NCI-H1092 treated with DMSO at 0.1 percent for 48 hours (cell line): ENCODE measurements around the gene KIRREL3.
"Not testable (repeated sequence)": the region's sequence is repeated elsewhere in the genome, so short reads cannot be mapped to it uniquely, and the experiment has no call there.

Experiments
- DNase-seq: peaks from one replicate; lab custom pipeline; 2025; lab: John Stamatoyannopoulos, UW

The KIRREL3 gene

DNA sequence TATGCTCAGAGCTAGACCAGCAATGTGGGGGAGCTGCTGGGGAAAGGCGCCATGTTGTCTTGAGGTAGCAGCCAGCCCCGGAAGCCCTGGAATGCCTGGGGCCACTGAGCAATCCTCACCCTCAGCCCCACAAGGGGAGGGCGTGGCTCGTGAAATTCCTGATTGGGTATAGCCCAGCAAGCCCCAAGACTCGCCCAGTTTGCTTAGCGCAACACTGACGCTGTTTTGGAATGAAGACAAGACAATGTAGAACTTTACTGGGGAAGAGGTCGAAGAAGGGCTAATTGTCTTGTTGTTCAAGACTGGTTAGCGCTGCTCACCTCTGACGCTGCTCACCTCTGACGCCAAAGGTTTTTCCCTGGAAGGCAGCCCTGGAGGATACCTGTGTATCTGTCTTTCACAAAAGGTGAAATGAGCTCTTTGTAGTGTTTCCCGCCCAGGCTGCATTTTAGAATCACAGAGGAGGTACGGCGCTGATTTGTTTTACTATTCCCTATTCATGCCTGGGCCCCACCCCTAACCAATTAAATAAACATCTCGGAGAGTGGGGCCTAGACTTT lies 597.5 kb downstream of the KIRREL3 start:
- DNase-seq: no peak

DNA sequence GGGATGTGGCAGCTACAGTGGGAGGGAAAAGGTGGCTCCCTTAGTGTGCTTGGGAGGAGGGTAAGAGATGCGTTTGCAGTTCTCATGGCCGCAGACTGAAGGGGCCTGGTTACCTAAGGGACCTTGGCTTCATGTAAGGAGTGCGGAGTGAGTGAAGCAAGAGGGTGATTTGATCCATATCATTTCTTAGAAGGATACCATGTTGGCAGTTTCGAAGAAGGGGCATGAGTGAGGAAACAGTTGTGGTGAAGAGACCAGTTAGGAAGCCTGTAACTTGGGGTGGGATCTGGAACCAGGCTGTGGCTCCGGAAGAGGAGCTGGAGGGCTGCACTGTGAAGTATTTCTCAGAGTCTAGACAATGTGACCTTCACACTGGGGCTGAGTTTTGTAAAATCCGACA lies 600.1 kb downstream of the KIRREL3 start:
- no peak for DNase-seq

DNA sequence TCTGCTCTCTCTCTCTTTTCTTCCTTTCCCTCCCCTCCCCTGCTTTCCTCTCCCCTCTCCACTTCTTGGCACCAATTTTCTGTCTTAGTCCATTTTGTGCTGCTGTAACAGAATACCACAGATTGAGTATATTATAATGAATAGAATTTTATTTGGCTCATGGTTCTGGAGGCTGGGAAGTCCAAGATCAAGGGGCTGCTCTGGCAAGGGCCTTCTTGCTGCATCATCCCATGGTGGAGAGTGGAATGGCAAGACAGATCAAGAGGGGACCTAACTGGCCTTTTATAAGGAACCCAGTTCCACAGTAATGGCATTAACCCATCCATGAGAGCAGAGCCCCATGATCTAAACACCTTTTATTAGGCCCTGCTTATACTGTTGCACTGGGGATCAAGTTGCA lies 600.6 kb downstream of the KIRREL3 start:
- no peak for DNase-seq

DNA sequence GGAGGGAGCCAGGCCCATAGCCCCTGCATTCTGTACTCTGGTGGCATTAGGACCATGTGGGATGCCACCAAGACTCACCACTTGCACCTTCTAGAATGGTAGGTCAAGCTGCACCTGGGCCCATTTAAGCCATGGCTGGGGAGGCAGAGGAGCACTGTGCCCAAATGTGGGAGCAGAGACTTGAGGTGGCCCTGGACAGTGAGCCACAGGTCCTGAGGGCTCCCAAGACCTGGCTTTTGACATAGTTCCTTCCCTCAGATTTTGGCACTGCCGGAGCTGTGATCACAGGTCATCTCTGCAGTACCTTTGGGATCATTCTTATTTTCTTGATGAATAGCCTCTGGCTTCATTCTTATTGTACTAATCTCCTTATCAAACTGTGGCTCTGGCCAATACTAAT lies 601.8 kb downstream of the KIRREL3 start:
- no peak for DNase-seq

DNA sequence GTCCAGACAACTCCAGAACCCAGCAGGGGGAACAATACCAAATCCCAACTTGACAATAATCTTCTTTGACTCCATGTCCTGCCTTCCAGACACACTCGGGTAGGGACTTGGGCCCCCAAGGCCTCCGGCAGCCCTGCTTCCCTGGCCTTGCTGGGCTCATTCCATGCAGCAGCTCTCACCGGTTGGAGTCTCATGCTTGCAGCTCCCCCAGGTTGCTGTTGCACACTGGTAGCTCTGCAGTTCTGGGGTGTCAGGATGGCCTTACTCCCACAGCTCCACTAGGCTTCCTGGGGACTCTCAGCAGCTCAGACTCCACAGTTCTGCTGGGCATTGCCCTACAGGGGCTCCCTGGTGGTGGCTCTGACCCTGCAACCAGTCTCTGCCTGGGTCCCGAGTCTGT lies 602.3 kb downstream of the KIRREL3 start:
- no peak for DNase-seq

DNA sequence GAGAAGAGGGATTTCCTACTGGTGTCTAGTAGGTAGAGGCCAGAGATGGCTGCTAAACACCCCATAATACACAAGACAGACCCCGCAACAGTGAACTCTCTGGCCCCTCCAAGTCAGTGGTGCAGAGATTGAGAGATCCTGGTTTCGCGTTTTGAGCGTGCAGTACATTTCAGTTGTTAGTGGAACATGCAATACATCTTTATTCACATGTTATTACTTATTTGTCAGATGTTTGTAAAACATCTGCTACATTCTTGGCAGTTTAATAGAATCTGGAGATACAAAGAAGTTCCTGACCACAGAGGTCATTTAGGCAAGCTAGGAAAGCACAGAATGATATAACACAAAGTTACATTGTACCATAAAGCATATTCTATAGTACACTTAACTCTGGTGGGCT lies 603.6 kb downstream of the KIRREL3 start:
- no peak for DNase-seq

DNA sequence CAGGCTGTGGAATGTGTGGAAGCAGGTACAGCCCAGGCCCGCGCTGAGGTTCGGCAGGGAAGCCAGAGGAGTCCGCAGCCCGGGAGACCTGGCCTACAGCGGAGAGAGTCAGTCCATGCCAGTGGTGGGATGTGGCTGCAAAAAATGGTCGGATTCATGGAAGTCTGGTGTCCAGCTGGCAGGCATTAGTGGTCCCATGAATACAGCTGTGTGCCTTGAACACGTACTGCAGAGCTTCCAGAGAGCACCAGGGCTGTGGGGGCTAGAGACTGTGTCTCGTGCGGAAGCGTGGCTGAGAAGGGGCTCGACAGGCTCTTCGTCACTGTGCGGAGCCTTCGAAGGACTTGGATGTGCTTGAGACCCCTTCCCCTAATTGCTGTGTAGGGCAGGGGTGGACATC lies 604.3 kb downstream of the KIRREL3 start:
- not testable (repeated sequence) for DNase-seq

DNA sequence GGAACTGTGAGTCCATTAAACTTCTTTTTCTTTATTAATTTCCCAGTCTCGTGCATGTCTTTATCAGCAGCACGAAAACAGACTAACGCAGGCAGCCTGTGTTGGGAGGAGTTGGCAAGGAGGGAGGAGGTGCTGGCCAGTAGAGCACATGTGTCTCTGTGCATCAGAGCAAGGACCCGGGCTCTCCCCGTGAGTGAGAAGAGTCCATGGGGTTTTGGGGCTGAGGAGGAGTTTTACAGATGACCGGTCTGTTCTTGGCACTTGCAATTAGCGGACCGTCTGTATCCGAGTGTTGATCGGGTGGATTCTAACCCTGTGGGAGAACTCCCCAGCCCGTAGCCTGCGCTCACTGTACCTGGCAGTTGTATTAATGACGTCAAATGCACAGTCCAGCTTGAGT lies 604.8 kb downstream of the KIRREL3 start:
- not testable (repeated sequence) for DNase-seq

DNA sequence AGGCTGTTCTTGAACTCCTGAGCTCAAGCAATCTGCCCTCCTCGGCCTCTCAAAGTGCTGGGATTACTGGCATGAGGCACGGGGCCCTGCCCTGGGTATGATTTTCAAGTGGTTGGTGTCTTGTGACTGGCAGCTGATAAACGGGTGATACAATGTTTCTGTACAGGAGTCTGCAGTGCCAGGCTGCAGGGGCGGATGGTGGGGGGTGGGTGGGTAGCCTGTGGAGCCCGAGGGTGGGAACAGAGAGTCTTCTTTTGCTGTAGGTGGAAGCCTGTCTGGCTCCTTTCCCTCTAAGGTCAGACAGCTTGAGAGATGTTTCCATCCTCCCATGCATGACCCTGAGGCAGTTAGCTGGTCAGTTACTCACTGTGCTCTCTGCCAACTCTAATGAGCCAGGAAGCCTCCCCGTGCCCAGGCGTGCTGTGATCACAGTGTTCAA lies 605.9 kb downstream of the KIRREL3 start:
- not testable (repeated sequence) for DNase-seq

DNA sequence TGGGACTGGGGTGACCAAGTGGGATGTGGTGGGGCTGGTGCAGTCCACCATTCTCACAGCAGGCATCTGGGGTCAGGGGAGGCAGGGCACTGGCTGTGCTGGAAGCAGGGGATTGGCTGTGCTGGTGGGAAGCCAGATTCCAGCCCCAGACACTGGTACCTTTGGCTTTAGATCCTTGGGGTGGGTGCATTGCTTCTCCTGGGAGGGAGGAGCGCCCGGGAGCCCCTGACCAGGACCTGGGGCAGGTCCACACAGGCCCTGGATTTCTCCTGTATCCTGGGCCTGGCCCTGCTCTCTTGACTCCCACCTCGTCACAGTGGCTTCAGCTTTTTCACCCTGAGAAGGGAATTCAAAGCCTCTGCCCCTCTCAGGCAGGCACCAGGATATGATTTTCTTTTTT lies 606.5 kb downstream of the KIRREL3 start:
- DNase-seq: no peak

DNA sequence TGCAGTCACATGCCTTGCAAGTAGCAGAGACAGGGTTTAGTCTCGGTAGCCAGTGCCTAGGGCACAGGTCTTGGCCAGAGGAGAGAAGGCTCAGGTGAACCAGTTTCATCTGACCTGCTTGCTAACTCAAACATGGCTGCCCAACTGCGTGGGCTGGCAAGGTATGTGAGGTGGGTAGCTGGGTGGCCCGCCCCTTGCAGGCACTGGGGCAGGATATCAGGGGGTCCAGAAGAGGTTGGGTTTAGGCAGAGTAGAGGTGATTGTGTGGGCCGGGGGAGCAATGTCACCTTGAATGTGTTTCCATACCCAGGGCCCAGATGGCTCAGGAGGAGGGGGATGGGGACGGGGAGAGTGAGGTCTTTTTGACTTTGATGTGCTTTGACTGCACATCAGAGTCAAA lies 607.4 kb downstream of the KIRREL3 start:
- DNase-seq: no peak

DNA sequence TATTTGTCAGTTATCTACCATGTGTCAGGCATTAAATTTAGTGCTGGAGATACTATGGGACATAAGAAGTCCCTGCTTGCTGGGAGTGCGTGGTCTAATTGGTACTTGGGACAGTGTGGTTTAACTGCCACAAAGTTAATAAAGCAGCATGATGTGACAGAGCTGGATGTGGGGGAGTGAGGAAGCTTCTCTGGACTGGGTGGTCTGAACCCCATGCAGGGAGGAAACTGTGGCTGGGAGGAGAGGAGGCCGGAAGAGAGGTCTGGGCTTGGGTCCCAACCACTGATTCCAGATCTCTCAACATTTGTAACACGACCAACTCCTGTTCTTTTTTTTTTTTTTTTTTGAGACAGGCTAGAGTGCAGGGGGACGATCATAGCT lies 607.9 kb downstream of the KIRREL3 start:
- no peak for DNase-seq

DNA sequence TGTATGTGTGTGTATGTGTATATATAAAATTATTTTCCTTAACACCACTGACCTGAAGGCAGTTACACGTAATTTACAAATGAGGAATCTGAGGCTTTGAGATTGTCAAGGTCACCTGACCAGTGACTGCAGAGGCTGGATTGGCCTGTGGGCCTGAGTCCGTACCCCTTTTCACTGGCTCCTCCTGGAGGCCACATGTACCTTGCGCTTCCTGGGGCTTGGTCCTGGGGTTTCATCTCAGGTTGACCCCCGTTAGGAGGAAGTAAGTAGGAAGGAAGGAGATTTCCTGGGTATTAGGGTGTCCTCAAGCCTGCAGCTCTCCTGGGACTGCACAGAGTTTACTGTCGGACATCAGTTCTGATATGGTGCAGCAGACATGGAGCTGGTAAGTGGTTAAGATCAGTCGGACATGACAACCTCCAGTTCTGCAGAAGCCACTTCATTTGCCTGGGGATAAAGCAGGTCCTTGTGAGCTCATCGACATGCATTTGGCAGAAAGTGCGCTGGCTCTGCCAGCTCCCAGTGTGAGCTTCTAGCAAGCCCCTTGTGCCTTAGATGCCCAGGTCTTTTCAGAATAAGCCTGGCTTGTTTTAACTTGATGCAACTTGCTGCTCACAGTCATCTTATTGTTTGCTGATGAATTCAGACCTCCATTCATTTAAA lies 608.5 kb downstream of the KIRREL3 start:
- peak; percentile 58 for DNase-seq

DNA sequence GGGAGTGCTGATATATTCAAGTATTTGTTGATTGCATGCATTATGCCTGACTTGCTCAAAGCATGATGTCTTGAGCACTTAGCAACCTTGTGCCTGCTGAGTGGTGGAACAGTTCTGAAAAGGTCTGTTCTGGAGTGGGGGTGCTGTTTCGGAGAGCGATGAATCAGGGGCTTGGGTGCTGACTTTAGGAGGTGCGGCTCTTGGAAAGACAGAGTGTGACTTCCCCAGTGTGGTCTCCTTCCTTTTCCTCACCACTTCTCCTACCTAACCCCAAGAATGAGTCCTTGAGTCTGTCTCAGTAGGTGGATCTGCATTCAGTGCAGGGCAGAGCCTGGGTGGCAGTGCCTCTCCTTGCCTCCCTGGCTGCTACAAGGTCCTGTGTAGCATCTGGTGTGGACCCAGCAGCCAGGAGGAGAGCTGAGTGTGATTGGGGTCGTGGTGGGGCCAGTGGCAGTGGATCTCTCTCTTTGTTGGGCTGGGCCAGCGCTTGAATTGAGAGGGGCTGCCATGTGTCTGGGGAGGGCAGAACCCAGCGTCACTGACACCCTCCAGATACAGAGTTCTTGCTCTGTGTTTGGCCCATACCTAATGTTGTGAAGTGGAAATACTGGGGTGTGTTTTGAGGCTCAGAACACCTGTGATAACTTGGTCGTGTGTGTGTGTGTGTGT lies 609.1 kb downstream of the KIRREL3 start:
- no peak for DNase-seq

DNA sequence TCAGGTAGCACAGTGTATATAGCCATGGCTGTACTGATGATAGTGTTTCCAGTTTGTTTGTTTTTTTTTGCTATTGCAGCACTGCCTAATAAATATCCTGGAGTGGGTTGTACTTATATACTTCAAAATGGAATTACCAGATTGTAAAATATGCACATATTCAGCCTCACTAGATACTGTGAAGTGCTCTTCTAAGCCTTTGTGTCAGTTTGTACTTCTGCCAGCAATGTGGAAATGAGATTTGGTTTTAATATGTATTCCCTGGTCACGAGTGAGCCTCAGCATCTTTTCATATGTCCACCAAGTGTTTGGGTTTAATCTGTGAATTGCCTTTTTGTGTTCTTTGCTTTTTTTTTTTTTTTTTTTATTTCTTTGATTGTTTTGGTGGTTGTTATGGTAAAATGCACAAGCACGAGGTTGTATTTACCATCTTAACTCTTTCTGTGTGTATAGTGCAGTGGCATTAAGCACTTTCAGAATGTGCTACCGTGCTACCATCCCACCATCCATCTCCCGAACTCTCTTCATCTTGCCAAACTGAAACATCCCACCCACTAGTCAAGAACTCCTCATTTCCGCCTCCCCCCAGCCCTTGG lies 610.2 kb downstream of the KIRREL3 start:
- no peak for DNase-seq

DNA sequence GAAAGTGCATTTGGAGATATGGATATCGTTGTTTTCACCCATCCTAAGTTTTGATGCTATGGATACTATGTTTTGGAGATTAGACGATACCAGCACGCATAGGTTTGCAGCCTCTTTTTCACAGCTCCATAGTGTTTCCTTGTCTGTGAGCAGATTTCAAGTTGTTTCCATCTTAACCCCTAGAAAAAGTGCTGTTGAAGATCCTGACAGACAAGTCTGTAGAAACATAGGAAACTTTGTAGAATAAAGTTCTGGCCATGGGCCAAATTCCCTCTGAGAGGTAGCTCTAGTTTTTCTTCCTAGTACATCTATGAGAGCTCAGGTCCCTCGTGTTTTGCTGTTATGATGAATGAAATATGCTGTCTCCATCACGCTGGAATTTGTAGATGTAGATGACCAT lies 612.7 kb downstream of the KIRREL3 start:
- DNase-seq: no peak

DNA sequence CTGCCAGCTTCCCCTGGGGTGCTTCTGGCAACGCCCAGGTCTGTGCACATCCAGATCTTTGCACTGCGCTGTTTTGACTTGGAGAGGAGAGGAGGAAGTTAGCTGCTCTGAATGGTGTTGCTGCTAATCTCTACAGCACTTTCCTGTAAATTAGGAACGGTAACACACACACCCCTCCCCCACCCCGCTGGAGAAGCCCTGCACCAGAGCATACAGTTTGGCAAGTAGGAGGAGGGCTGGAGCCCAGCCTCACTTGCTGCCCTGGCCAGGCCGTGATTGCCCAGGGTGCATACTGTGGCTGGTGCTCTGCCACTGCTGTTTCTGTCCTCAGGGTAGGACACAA lies 613.9 kb downstream of the KIRREL3 start:
- DNase-seq: peak; percentile 77

DNA sequence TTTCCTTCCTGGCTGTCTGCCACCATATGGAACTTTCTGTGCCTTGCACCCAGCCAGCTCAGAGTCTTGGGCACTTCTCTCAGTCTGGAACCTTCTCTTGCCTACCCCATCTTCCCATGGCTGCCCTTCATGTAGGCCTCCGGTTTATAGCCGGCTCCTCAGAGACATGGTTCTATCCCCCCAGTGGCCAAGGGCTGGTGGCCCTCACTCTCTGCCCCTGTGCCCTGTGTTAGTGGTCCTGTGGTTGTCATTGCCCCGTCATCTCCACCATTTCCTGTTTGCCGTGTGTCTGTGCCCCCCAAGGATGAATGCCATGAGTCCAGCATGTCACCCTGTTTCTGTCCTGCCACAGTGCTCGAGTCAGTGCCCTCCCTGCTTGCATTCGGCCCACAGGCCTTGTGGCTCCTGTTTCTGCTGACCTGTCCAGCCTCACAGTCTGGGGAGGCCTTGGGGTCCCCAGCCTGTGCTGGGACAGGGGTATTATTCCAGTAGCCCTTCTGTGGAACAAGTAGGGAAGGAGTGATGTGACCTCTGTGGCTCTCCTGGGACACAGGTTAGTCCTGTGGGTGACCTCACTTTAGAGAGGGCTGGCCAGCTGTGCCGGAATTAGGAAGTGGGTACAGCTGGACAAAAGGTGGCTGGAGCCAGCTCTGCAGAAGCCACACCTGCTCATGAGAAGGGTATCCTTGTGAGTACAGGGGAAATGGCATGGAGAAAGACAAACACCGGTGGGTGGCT lies 614.4 kb downstream of the KIRREL3 start:
- no peak for DNase-seq

DNA sequence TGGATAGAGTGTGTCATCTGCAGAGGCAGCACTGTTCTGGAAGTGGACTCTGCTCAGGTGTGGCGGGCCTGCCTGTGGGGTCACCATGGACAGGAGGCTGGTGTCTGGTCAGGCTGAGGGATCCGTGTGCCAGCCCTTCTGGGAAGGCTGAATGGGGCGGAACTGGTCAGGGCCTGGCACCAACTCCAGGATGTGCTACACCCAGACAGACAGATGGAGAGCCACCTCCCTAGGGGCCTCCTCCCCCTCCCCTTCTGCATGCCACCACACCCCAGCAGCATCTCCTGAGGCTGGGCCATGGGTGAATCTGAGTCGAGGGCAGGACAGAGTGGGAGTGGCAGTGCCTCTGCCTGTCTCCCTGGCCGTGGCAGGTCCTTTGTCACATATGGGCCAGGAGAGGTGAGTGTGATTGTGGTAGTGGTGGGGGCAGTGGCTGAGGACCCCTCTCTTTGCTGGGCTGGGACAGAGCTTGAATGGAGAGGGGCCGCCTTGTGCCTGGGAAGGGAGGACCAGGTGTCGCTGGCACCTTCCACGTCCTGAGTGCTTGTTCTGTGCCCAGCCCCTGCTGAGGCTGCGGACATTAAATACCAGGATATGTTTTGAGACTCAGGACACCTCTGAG lies 616.0 kb downstream of the KIRREL3 start:
- no peak for DNase-seq

DNA sequence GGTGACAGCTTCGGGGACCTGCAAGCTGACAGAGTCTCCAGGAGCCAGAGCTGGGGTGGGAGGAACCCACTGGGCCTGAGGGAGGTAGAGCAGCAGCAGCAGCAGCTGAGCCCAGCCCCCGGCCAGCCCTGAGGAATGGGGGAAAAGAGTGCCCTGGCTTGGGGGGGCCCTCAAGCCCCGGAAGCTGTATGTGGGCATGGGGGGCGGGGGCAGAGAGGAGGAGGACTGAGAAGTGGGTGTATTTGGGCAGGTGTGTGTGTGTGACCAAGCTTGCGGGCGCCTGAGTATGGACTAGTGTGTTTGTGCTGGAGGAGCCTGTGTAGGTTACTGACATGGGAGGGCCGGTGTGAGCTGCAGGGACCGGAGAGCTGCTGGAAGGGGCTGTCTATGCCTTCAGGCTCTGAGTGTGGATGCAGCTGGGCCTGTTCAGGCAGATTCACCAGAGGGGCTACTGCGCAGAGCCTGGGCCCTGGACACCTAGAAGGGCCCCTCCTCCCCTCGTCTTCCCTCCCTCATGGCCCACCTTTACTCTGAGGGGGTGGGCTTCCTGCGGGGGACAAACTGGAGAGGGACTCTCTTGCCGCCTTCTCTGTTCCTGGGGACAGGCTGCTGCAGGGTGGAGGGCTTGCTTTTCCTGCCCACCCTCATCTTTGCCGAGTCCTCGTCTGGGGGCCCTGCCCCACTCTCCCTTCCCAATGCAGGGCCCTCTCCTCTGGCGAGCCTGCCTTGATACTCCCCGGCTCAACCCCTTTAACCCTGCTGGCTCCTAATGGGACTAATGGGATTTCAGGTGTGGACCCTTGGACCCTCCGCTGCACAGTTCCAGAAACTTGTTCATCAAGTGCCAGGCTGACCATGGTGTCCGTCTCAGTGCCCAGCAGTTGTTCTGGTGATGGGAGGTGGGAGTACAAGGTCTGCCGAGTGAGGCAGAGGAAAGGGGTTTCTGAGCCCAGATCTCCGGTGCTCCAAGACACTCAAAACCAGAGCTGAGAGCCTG lies 616.9 kb downstream of the KIRREL3 start:
- DNase-seq: no peak

DNA sequence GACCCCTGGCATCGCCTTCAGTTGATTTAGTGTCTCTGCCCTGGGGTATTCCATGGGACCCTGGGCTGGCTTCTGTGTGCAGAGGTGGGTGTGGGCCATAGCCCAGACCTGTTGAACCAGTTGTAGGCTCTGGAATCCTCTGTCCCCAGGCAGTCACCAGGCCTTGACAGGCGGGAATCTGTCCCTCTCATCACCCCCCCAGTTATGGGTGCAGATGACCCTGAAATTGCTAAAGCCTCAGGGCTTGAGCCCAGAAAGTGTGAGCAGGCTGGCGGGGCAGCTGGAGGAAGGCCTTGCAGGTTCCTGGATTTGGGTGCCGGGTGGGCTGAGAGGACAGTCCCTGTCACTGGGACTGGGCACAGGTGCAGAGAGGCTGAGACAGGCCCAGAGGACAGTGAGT lies 617.9 kb downstream of the KIRREL3 start:
- not testable (repeated sequence) for DNase-seq
